Esophagus squamous epithelium (tissue), 4 donors: ENCODE results near the gene HERC3.

ENCODE experiments used
- CTCF ChIP-seq, 6 experiments: fragments of 450-650 bp in 4 of 6; fragments of 200-600 bp in 2 of 6; sonication (generic) in 2 of 6; IDR thresholded peaks; one replicate each; pipeline ENCODE4 v1.5.1; 2016 to 2019; ENCODE audit warnings: antibody characterized with exemption in 6 of 6, mild to moderate bottlenecking in 4 of 6, moderate library complexity in 4 of 6
- POLR2A ChIP-seq, 4 donors: fragments of 450-650 bp; IDR thresholded peaks; one replicate each; pipeline ENCODE4 v1.6.1; 2017; ENCODE audit warnings: antibody characterized with exemption in 4 of 4, mild to moderate bottlenecking in 4 of 4, moderate library complexity in 3 of 4

GRCh38 chr4:88606832-88607231 is 14.6 kb downstream of the HERC3 start:
- TF ChIP-seq POLR2A (IDR thresholded peaks at IDR 0.05) (no peak), CTCF (IDR thresholded peaks at IDR 0.05) (no peak)
